Midbrain (tissue), 1 donor: ENCODE results near the gene GALNT8.
"Not testable (repeated sequence)": the region's sequence is repeated elsewhere in the genome, so short reads cannot be mapped to it uniquely, and the experiment has no call there.

Experiments used
- DNase-seq: peaks from one replicate; lab custom pipeline; 2025; lab: John Stamatoyannopoulos, UW

GALNT8 gene

GRCh38 chr12:4719821-4720636 is at the start of gene GALNT8:
Gene GALNT8 (plus strand): TSS chr12:4720400. CDS start chr12:4720678, 278 bp downstream.
- no peak for DNase-seq

GRCh38 chr12:4679711-4680110 is 40.5 kb upstream of the GALNT8 start:
- no peak for DNase-seq

- no peak for DNase-seq
These were observed 38.5 kb upstream of the GALNT8 start for GRCh38 chr12:4681732-4682131.

DNA sequence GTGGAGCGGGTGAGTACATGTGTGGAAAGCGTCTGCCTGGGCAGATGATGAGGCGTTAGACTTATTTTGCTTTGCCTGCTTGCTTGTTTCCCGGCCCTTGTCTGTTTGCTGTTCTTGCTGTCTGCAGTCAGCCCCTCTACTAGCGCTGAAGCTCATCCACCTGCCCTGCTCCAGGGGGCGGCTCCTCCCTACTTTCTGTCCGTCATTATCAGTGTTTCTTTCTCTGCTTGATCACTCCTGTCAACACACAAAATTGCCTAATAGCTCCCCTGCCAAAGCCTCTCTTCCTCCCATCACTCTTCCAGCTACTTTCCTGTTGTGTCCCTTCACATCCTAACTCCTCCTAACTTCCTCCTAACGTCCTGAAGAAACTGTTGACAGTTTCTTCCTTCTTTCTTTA is 34.9 kb upstream of the GALNT8 start:
- no peak for DNase-seq

DNA sequence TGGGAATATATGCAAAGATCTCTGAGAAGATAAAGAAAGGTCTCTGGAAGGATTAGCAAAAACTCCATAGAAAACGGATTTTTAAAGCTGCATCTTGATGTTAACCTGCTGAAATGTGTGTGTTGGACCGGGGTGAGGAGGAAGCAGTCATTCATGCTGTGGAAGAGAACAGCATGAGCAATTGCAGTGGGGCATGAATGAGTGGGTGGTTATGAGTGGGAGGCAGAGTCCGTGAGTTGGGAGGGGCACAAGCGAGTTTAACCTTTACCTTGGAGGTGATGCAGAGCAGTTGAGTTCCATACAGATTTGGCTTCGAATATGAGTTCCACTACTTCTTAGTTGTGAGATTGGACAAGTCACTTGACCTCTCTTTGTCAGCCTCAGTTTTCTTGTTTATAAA is 29.4 kb upstream of the GALNT8 start:
- no peak for DNase-seq

- DNase-seq, result no peak
These were observed 19.6 kb upstream of the GALNT8 start for GRCh38 chr12:4700621-4701026.

- DNase-seq, result no peak
These were observed 18.6 kb upstream of the GALNT8 start for GRCh38 chr12:4701395-4702190.

GRCh38 chr12:4703676-4704075 is 16.5 kb upstream of the GALNT8 start:
- no peak for DNase-seq

GRCh38 chr12:4705824-4706223 is 14.4 kb upstream of the GALNT8 start:
- no peak for DNase-seq

GRCh38 chr12:4707306-4707705 is 12.9 kb upstream of the GALNT8 start:
- no peak for DNase-seq

DNA sequence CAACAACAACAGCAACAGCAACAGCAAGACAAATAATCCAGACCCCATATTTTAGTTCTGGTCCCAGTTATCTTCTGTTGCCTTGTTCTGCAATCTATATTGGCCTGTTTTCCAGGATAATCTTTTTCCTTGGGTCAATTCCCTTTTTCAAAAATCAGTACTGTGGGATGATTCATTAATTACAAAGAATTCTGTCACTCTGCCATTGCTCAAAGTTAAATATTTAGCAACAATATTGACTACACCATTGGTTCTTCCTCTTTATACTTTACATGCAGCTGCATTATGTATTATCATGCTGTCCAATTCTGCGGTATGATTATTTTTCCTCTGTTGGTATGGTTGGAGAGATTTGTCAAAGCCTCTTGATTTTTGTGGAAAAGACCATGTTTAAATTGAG is 10.1 kb upstream of the GALNT8 start:
- no peak for DNase-seq

GRCh38 chr12:4714879-4715278 is 5.3 kb upstream of the GALNT8 start:
- no peak for DNase-seq

GRCh38 chr12:4717806-4718205 is 2.4 kb upstream of the GALNT8 start:
- DNase-seq, result no peak

DNA sequence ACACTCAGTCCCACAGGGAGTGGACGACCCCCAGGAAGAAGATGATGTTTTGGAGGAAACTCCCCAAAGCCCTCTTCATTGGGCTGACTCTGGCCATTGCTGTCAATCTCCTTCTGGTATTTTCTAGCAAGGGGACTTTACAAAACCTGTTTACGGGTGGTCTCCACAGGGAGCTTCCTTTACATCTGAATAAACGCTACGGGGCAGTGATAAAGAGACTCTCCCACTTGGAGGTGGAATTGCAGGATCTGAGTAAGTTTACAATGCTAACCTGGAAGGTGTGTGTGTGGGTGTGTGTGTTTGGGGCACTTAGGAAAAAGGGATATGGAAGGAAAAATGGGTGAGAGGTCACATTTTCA is 416 bp downstream of the GALNT8 start:
- DNase-seq, result no peak

DNA sequence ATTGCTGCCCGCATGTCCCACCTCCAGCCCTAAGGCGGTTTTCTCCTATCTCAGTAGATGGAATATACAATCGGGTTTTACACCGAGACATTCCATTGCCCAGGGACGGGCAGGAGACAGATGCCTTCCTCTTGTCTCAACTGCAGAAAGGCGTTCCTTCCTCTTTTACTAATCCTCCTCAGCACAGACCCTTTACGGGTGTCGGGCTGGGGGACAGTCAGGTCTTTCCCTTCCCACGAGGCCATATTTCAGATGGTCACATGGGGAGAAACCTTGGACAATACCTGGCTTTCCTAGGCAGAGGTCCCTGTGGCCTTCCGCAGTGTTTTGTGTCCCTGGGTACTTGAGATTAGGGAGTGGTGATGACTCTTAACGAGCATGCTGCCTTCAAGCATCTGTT is 1.4 kb downstream of the GALNT8 start:
- DNase-seq, result not testable (repeated sequence)

- DNase-seq, result no peak
These were observed 3.0 kb downstream of the GALNT8 start for GRCh38 chr12:4723226-4723625.

DNA sequence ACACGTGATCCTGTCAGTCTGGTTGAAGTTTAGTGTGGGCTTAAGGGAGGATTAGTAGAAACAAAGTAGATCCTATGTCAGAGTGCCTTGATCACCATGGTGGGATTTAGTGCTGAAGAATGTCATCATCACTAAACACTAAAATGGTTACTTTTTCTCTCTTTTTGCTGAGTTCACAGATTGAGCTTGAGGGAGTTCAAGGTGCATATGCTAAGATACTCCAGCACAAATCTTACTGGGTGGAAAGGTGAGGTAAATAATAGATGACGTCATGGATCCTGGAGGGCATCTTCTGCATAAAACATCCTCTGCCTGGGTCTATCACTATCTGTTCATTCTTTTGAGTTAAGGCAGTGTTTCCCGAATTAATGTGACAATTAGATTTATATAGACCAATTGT is 4.9 kb downstream of the GALNT8 start:
- no peak for DNase-seq

- DNase-seq, result no peak
These were observed 14.6 kb downstream of the GALNT8 start for GRCh38 chr12:4734625-4735340.

GRCh38 chr12:4736091-4736490 is 15.9 kb downstream of the GALNT8 start:
- no peak for DNase-seq

- DNase-seq, result no peak
These were observed 18.3 kb downstream of the GALNT8 start for GRCh38 chr12:4738541-4738940.

- no peak for DNase-seq
These were observed 22.3 kb downstream of the GALNT8 start for GRCh38 chr12:4742416-4742970.

GRCh38 chr12:4743046-4743445 is 22.8 kb downstream of the GALNT8 start:
- no peak for DNase-seq
